ENCODE measurements around the gene SART3. TPM values are rescaled to one million over a fixed set of nuclear protein-coding genes. Genes with fewer than 3 reads are reported as not detected.
A peak's percentile ranks its signal among the peaks of the same experiment; 100 is the strongest.

Gene SART3
- total and polyA plus RNA-seq, 8 donors, result 35.1 to 81.7 (median 64.3) TPM

GRCh38 chr12:108542320-108542719 lies 18.7 kb downstream of the SART3 start:
- Histone ChIP-seq H3K27ac (no peak overlapping the region), H3K9me3 (no peaks in the 10 kb centered on the region), H3K36me3 (peaks cover 8 to 80% of the 10 kb centered on the region in 2 donors), H3K4me1 (peaks cover 0 to 5% of the 10 kb centered on the region in 2 donors), H3K4me3 (no peak overlapping the region), H3K27me3 (no peaks in the 10 kb centered on the region)
- DNase-seq, result no peak
- TF ChIP-seq CTCF (IDR thresholded peaks at IDR 0.05), result no peak
- intact Hi-C loops (cut with DNase I), result no loop called here
- no peak for ATAC-seq

- no peaks in the 10 kb centered on the region for H3K4me1 ChIP-seq
- intact Hi-C loops (cut with DNase I), result no loop called here
- H3K4me3 ChIP-seq, result no peak overlapping the region
- H3K27me3 ChIP-seq, result no peaks in the 10 kb centered on the region
- H3K9me3 ChIP-seq, result no peaks in the 10 kb centered on the region
- DNase-seq (no peak), ATAC-seq (no peak)
- H3K27ac ChIP-seq, result no peak overlapping the region
- TF ChIP-seq CTCF (IDR thresholded peaks at IDR 0.05), result no peak
- peaks cover 4 to 80% of the 10 kb centered on the region in 2 donors for H3K36me3 ChIP-seq
Measured at GRCh38 chr12:108538616-108539195, 22.3 kb downstream of the SART3 start.

GRCh38 chr12:108538146-108538545 lies 22.8 kb downstream of the SART3 start:
- peak in 2 of 4 donors; percentile 10 to 19 for DNase-seq
- ATAC-seq, result no peak
- H3K36me3 ChIP-seq, result peaks cover 0 to 80% of the 10 kb centered on the region in 2 donors
- no peaks in the 10 kb centered on the region for H3K9me3 ChIP-seq
- no peak overlapping the region for H3K4me3 ChIP-seq
- no peak overlapping the region for H3K27ac ChIP-seq
- intact Hi-C loops (cut with DNase I), result no loop called here
- H3K4me1 ChIP-seq, result no peaks in the 10 kb centered on the region
- no peaks in the 10 kb centered on the region for H3K27me3 ChIP-seq
- TF ChIP-seq CTCF (IDR thresholded peaks at IDR 0.05), result no peak

DNA sequence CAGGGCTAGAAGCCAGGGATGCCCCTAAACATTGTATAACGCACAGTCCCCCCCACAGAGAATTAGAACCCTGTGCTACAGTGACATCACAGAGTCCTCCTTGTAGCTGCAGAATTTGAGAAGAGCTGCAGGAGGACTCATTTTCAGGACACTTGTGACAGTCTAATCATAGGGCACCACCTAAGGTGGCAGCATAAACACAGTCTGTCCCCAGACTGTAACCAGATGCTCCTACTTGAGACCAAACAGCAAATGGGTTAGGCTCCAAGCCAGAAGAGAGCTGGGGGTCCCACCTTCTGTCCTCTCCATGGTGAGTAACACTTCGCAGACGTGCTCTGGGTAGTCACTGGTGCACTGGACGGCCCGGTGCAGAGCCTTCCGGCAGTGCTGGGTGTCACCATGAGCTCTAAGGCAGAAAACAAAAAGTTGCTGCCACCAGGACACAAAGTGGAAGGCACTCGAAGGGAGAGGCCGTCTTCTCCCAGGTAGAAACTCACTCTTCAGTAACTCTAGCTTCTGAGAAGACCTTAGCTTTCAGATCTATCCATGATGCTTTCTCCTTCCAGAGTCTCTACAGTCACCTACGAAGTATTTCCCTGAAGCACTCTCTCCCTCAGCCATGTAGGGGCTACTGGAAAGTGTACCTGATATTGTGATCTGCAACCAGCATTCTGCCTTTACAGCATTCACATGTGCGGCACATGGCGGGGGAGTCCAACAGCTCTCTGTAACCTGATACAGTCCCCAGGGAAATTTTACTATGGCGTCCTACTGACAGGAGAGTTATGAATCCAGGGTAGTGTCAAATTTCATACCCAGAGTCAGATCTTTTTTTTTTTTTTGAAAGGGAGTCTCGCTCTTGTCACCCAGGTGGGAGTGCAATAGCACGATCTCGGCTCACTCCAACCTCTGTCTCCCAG lies 28.8 kb downstream of the SART3 start:
- H3K4me1 ChIP-seq, result no peaks in the 10 kb centered on the region
- H3K9me3 ChIP-seq, result no peaks in the 10 kb centered on the region
- no peak overlapping the region for H3K27ac ChIP-seq
- H3K27me3 ChIP-seq, result no peaks in the 10 kb centered on the region
- H3K36me3 ChIP-seq, result peaks cover 0 to 100% of the 10 kb centered on the region in 2 donors
- intact Hi-C loops (cut with DNase I), result no loop called here
- no peak for TF ChIP-seq CTCF (IDR thresholded peaks at IDR 0.05)
- ATAC-seq (no peak), DNase-seq (no peak)
- H3K4me3 ChIP-seq, result no peak overlapping the region

- no peak for ATAC-seq
Measured at GRCh38 chr12:108530161-108530560, 30.8 kb downstream of the SART3 start.

More at GRCh38 chr12:108530161-108530560, 30.8 kb downstream of the SART3 start:
- no peak overlapping the region for H3K4me3 ChIP-seq
- no peaks in the 10 kb centered on the region for H3K4me1 ChIP-seq
- DNase-seq, result no peak
- intact Hi-C loops (cut with DNase I), result no loop called here
- H3K27me3 ChIP-seq, result no peaks in the 10 kb centered on the region
- TF ChIP-seq CTCF (IDR thresholded peaks at IDR 0.05), result no peak
- no peak overlapping the region for H3K27ac ChIP-seq
- H3K9me3 ChIP-seq, result no peaks in the 10 kb centered on the region
- peaks cover 8 to 100% of the 10 kb centered on the region in 2 donors for H3K36me3 ChIP-seq
